HepG2 (cell line): ENCODE data around the gene ACOT2. TPM values are rescaled to one million over a fixed set of nuclear protein-coding genes. Genes with fewer than 3 reads are reported as not detected.

Source experiments
- CAMTA2 ChIP-seq: sonication (generic); formaldehyde crosslinking; IDR thresholded peaks from 2 replicates; pipeline ENCODE4 v1.4.0; 2020; ENCODE audit warnings: mild to moderate bottlenecking, missing genetic modification reagents, borderline replicate concordance
- CSRNP2 ChIP-seq: sonication (generic); formaldehyde crosslinking; conservative IDR thresholded peaks from 2 replicates; pipeline ENCODE4 v1.8.0; 2022; ENCODE audit warnings: low read depth, missing genetic modification reagents
- MAX ChIP-seq: IDR thresholded peaks from 2 replicates; pipeline ENCODE4 v1.6.1; 2012; ENCODE audit warnings: inconsistent platforms
- NRL ChIP-seq: sonication (generic); formaldehyde crosslinking; IDR thresholded peaks from 2 replicates; pipeline ENCODE4 v1.5.0; 2020; ENCODE audit warnings: missing genetic modification reagents, mild to moderate bottlenecking, moderate library complexity, borderline replicate concordance
- POLR2AphosphoS5 ChIP-seq: IDR thresholded peaks from 2 replicates; pipeline ENCODE4 v1.6.1; 2012; ENCODE audit warnings: low read depth, low read length
- RAD51 ChIP-seq: fragments of 450-650 bp; IDR thresholded peaks from 2 replicates; pipeline ENCODE4 v1.6.1; 2016; ENCODE audit warnings: borderline replicate concordance
- RBM39 ChIP-seq: fragments of 200-400 bp; formaldehyde crosslinking; IDR thresholded peaks from one replicate; pipeline ENCODE4 v1.6.1; 2018; ENCODE audit warnings: antibody characterized with exemption, mild to moderate bottlenecking, low read depth, low read length; ENCODE audit not compliant: poor library complexity, severe bottlenecking
- SNAPC2 ChIP-seq: sonication (generic); formaldehyde crosslinking; IDR thresholded peaks from 2 replicates; pipeline ENCODE4 v1.8.1; 2022; ENCODE audit warnings: mild to moderate bottlenecking, missing genetic modification reagents
- STAT5B ChIP-seq: sonication (generic); formaldehyde crosslinking; IDR thresholded peaks from 2 replicates; pipeline ENCODE4 v1.4.0; 2020; ENCODE audit warnings: missing genetic modification reagents
- ZBTB34 ChIP-seq: sonication (generic); formaldehyde crosslinking; IDR thresholded peaks from 2 replicates; pipeline ENCODE4 v1.8.0; 2022; ENCODE audit warnings: mild to moderate bottlenecking, missing genetic modification reagents
- ZMYM2 ChIP-seq: sonication (generic); formaldehyde crosslinking; IDR thresholded peaks from 2 replicates; pipeline ENCODE4 v1.8.0; 2022; ENCODE audit warnings: mild to moderate bottlenecking, missing genetic modification reagents
- ZNF143 ChIP-seq: sonication (generic); formaldehyde crosslinking; IDR thresholded peaks from 2 replicates; pipeline ENCODE4 v1.4.0; 2020; ENCODE audit warnings: missing genetic modification reagents
- ZNF30 ChIP-seq: sonication (generic); formaldehyde crosslinking; IDR thresholded peaks from 2 replicates; pipeline ENCODE4 v1.5.0; 2020; ENCODE audit warnings: mild to moderate bottlenecking, missing genetic modification reagents
- ZNF407 ChIP-seq: sonication (generic); formaldehyde crosslinking; IDR thresholded peaks from one replicate; pipeline ENCODE4 v1.5.1; 2020; ENCODE audit warnings: mild to moderate bottlenecking, missing genetic modification reagents; ENCODE audit errors: not compliant biosample characterization
- ZNF496 ChIP-seq: sonication (generic); formaldehyde crosslinking; IDR thresholded peaks from 2 replicates; pipeline ENCODE4 v1.8.1; 2023; ENCODE audit warnings: mild to moderate bottlenecking, moderate library complexity, missing genetic modification reagents; ENCODE audit not compliant: insufficient replicate concordance
- ZNF501 ChIP-seq: sonication (generic); formaldehyde crosslinking; IDR thresholded peaks from 2 replicates; pipeline ENCODE4 v1.5.1; 2020; ENCODE audit warnings: mild to moderate bottlenecking, moderate library complexity, missing genetic modification reagents
- ZNF577 ChIP-seq: sonication (generic); formaldehyde crosslinking; IDR thresholded peaks from 2 replicates; pipeline ENCODE4 v1.4.0; 2020; ENCODE audit warnings: mild to moderate bottlenecking, low read depth, missing genetic modification reagents, borderline replicate concordance
- ZSCAN12 ChIP-seq: sonication (generic); formaldehyde crosslinking; IDR thresholded peaks from 2 replicates; pipeline ENCODE4 v1.9.0; 2021; ENCODE audit warnings: mild to moderate bottlenecking, missing genetic modification reagents
- polyA plus RNA-seq, 8 experiments: library from polyadenylated mRNA; depleted of rRNA in 3 of 8; stranded (reverse) in 7 of 8; unstranded in 1 of 8; fragments of >200 nt; fragmentation: Illumina TruSeq in 4 of 8; extraction: Trizol in 4 of 8; gene quantifications; 2 replicates each; pipeline versions ENCODE4 v1.2.1 to v1.2.3, GENCODE V29; 2011 to 2016; ENCODE audit warnings: low read depth in 4 of 8, missing spikeins in 1 of 8, mixed read lengths in 1 of 8; ENCODE audit not compliant: insufficient read depth in 1 of 8
- total RNA-seq, 5 experiments: library from RNA; depleted of rRNA; stranded (reverse); fragments of >200 nt; fragmentation: Illumina TruSeq; extraction: Trizol; gene quantifications; 2 replicates each; pipeline ENCODE4 v1.2.3, GENCODE V29; 2016; ENCODE audit warnings: low read depth in 1 of 5

ACOT2 gene
- total and polyA plus RNA-seq, 2 of the 13 experiments (the other 11 are each of a cell fraction or from before 2014, with no cell fraction given): 60.0 to 110 TPM

GRCh38 chr14:73612339-73613045, 43.5 kb downstream of the ACOT2 start, which contains the start of gene ACOT6 (continued):
- TF ChIP-seq ZNF407 (no peak), RAD51 (no peak), ZSCAN12 (CRISPR knock-in tag) (no peak), POLR2AphosphoS5 (peak; percentile 51; the same call in 1 of the 2 replicates), ZNF30 (CRISPR knock-in tag) (0 out of 2 replicates have a peak, but pooled peaks have one; percentile 35), ZNF501 (CRISPR knock-in tag) (no peak), ZNF577 (CRISPR knock-in tag) (no peak), RBM39 (peak; percentile 81), ZBTB34 (CRISPR knock-in tag) (no peak), CAMTA2 (no peak), ZNF496 (CRISPR knock-in tag) (no peak), STAT5B (no peak), NRL (no peak), CSRNP2 (no peak), MAX (peak; percentile 62; the same call in 1 of the 2 replicates), SNAPC2 (CRISPR knock-in tag) (peak; percentile 72; the same call in 1 of the 2 replicates), ZNF143 (CRISPR knock-in tag) (no peak), ZMYM2 (CRISPR knock-in tag) (no peak; the same call in none of the 2 replicates)
